K562 (cell line): Measurements from ENCODE around the gene RPL22. TPM values are rescaled to one million over a fixed set of nuclear protein-coding genes. Genes with fewer than 3 reads are reported as not detected.
A peak's percentile ranks its signal among the peaks of the same experiment; 100 is the strongest.

Experiments used
- BCOR ChIP-seq: fragments of 450-650 bp; IDR thresholded peaks from 2 replicates; pipeline ENCODE4 v1.6.1; 2016
- BHLHE40 ChIP-seq: IDR thresholded peaks from 2 replicates; pipeline ENCODE4 v1.6.1; 2011; ENCODE audit warnings: low read length, improper control_type of control experiment
- CHCHD3 ChIP-seq: fragments of 250-450 bp; sonication (Bioruptor Pico); IDR thresholded peaks from 2 replicates; pipeline ENCODE4 v2.1.2; 2022; ENCODE audit warnings: mild to moderate bottlenecking
- E2F3 ChIP-seq: fragments of 250-450 bp; sonication (Bioruptor Pico); IDR thresholded peaks from 2 replicates; pipeline ENCODE4 v1.4.0; 2020; ENCODE audit warnings: mild to moderate bottlenecking
- E2F5 ChIP-seq: sonication (generic); formaldehyde crosslinking; IDR thresholded peaks from 2 replicates; pipeline ENCODE4 v1.8.0; 2022; ENCODE audit warnings: mild to moderate bottlenecking, missing genetic modification reagents
- ELF1 ChIP-seq: fragments of 200-800 bp; sonication (Bioruptor generic); IDR thresholded peaks from 2 replicates; pipeline ENCODE4 v1.6.1; 2016; ENCODE audit warnings: missing genetic modification characterization, missing compliant biosample characterization
- ELF4 ChIP-seq: fragments of 450-650 bp; formaldehyde crosslinking; IDR thresholded peaks from 2 replicates; pipeline ENCODE4 v1.4.0; 2022; ENCODE audit warnings: missing genetic modification characterization
- EZH2 ChIP-seq: IDR thresholded peaks from 2 replicates; pipeline ENCODE4 v1.6.1; 2012; ENCODE audit warnings: low read depth, mild to moderate bottlenecking, inconsistent platforms, low read length, borderline replicate concordance
- HMGN3 ChIP-seq: IDR thresholded peaks from 2 replicates; pipeline ENCODE4 v1.6.1; 2011; ENCODE audit warnings: borderline replicate concordance, low read depth, mild to moderate bottlenecking, mixed read lengths, low read length; ENCODE audit not compliant: insufficient read length; ENCODE audit errors: extremely low read depth
- HOXB6 ChIP-seq: fragments of 250-450 bp; sonication (Bioruptor Pico); IDR thresholded peaks from 2 replicates; pipeline ENCODE4 v1.5.1; 2022; ENCODE audit warnings: mild to moderate bottlenecking, borderline replicate concordance
- KHSRP ChIP-seq: fragments of 450-650 bp; IDR thresholded peaks from 2 replicates; pipeline ENCODE4 v1.6.1; 2017
- MECOM ChIP-seq: fragments of 250-450 bp; sonication (Bioruptor Pico); IDR thresholded peaks from 2 replicates; pipeline ENCODE4 v1.8.0; 2022; ENCODE audit warnings: inconsistent platforms
- PBX2 ChIP-seq, 2 experiments: IDR thresholded peaks in 1 of 2; conservative IDR thresholded peaks in 1 of 2; 2 replicates each; pipeline ENCODE4 v1.6.1; 2016; ENCODE audit warnings: low read depth in 2 of 2, mild to moderate bottlenecking in 1 of 2, missing compliant biosample characterization in 1 of 2, missing genetic modification characterization in 1 of 2, moderate library complexity in 1 of 2
- POU5F1 ChIP-seq: fragments of 150-350 bp; IDR thresholded peaks from 2 replicates; pipeline ENCODE4 v1.6.1; 2014; ENCODE audit warnings: borderline replicate concordance, low read length, low read depth, mild to moderate bottlenecking; ENCODE audit not compliant: partially characterized antibody
- RBM14 ChIP-seq: fragments of 200-400 bp; formaldehyde crosslinking; IDR thresholded peaks from 2 replicates; pipeline ENCODE4 v1.6.1; 2018; ENCODE audit warnings: low read depth, mild to moderate bottlenecking, low read length, moderate library complexity, borderline replicate concordance; ENCODE audit not compliant: insufficient read depth
- SAP30 ChIP-seq: fragments of 200-600 bp; sonication (generic); IDR thresholded peaks from 2 replicates; pipeline ENCODE4 v1.6.1; 2012; ENCODE audit warnings: borderline replicate concordance, low read depth, mild to moderate bottlenecking, moderate library complexity, low read length, control low read depth, inconsistent platforms; ENCODE audit not compliant: insufficient read depth, poor library complexity, severe bottlenecking
- SNRNP70 ChIP-seq: fragments of 200-400 bp; formaldehyde crosslinking; optimal IDR thresholded peaks from 2 replicates; pipeline ENCODE3; 2017; ENCODE audit warnings: low read depth, low read length
- TARDBP ChIP-seq: fragments of 450-650 bp; IDR thresholded peaks from 2 replicates; pipeline ENCODE4 v1.6.1; 2016
- XRCC3 ChIP-seq: fragments of 450-650 bp; IDR thresholded peaks from 2 replicates; pipeline ENCODE4 v1.6.1; 2017; ENCODE audit warnings: mild to moderate bottlenecking, moderate library complexity
- ZBTB1 ChIP-seq: sonication (generic); formaldehyde crosslinking; IDR thresholded peaks from 2 replicates; pipeline ENCODE4 v1.8.1; 2023; ENCODE audit warnings: missing genetic modification reagents, low read depth, mild to moderate bottlenecking, borderline replicate concordance
- ZNF280A ChIP-seq: fragments of 450-650 bp; IDR thresholded peaks from 2 replicates; pipeline ENCODE4 v1.6.1; 2018; ENCODE audit warnings: mild to moderate bottlenecking, low read depth; ENCODE audit not compliant: partially characterized antibody
- ZNF436 ChIP-seq: fragments of 250-450, 450-650 bp; sonication (Bioruptor Pico); formaldehyde crosslinking; IDR thresholded peaks from 2 replicates; pipeline ENCODE4 v1.7.0; 2020; ENCODE audit warnings: mild to moderate bottlenecking
- ZNF76 ChIP-seq: fragments of 250-450 bp; sonication (Bioruptor Pico); IDR thresholded peaks from 2 replicates; pipeline ENCODE4 v1.4.0; 2020; ENCODE audit warnings: mild to moderate bottlenecking, moderate library complexity, borderline replicate concordance
- polyA plus RNA-seq, 8 experiments: library from polyadenylated mRNA; depleted of rRNA in 4 of 8; stranded (reverse) in 5 of 8; unstranded in 3 of 8; fragments of >200 nt; fragmentation: Nextera tagmentation in 2 of 8; fragmentation: Illumina TruSeq in 1 of 8; extraction: Ambion mirVana in 2 of 8; extraction: Trizol in 1 of 8; gene quantifications; 2 replicates each; pipeline versions ENCODE4 v1.2.1 to v1.2.3, GENCODE V29; 2011 to 2014; ENCODE audit warnings: inconsistent platforms in 1 of 8, missing spikeins in 1 of 8
- total RNA-seq, 7 experiments: library from RNA; depleted of rRNA in 6 of 7; stranded (reverse); fragments of >200 nt in 6 of 7; fragmentation: Illumina TruSeq in 2 of 7; extraction: Trizol in 2 of 7; gene quantifications; 2 replicates each; pipeline versions ENCODE4 v1.2.1 to v1.2.3, GENCODE V29; 2011 to 2021; ENCODE audit warnings: low replicate concordance in 1 of 7

The RPL22 gene
- total and polyA plus RNA-seq, 9 of the 15 experiments (the other 6 are each of a cell fraction or from before 2014, with no cell fraction given): 467 to 1,165 (median 607) TPM

- peak; percentile 91; the same call in 1 of the 2 replicates for TF ChIP-seq ZNF76 (CRISPR knock-in tag)
- TF ChIP-seq ZNF436 (CRISPR knock-in tag): no peak
- peak; percentile 20; the same call in 1 of the 2 replicates for TF ChIP-seq ZBTB1 (CRISPR knock-in tag)
- TF ChIP-seq SAP30: peak; percentile 83
- TF ChIP-seq TARDBP: no peak
- TF ChIP-seq ZNF280A: no peak
- peak; percentile 47; the same call in 1 of the 2 replicates for TF ChIP-seq ELF4 (CRISPR knock-in tag)
- TF ChIP-seq MECOM (CRISPR knock-in tag): 0 out of 2 replicates have a peak, but pooled peaks have one; percentile 61
- TF ChIP-seq PBX2 (CRISPR knock-in tag; IDR thresholded peaks at IDR 0.05; ENCODE audit: low read depth): no peak
- no peak for TF ChIP-seq PBX2 (tag; conservative IDR thresholded peaks at IDR 0.05; ENCODE audit: low read depth)
- no peak for TF ChIP-seq RBM14
- no peak for TF ChIP-seq XRCC3
- peak; percentile 42; the same call in 1 of the 2 replicates for TF ChIP-seq BCOR
- TF ChIP-seq KHSRP: no peak
- no peak for TF ChIP-seq SNRNP70
- TF ChIP-seq HOXB6 (CRISPR knock-in tag): no peak
- TF ChIP-seq E2F3 (CRISPR knock-in tag): 0 out of 2 replicates have a peak, but pooled peaks have one; percentile 61
- TF ChIP-seq BHLHE40: peak; percentile 92
- TF ChIP-seq POU5F1: peak; percentile 18
- no peak; the same call in 1 of the 2 replicates for TF ChIP-seq CHCHD3 (CRISPR knock-in tag)
- no peak for TF ChIP-seq ELF1 (tag)
- no peak for TF ChIP-seq EZH2
- TF ChIP-seq HMGN3: peak; percentile 40
- TF ChIP-seq E2F5 (CRISPR knock-in tag): peak; percentile 85; the same call in 1 of the 2 replicates
Measured at GRCh38 chr1:6199298-6200187, at the start of gene RPL22 (continued).
